RWPE1 (cell line): ENCODE measurements around the gene EMP3.
A peak's percentile ranks its signal among the peaks of the same experiment; 100 is the strongest.

Source experiments
- CTCF ChIA-PET: fragments of 350-600 bp; sonication (Branson Sonifier 250); formaldehyde crosslinking; extraction: SDS; loops from one replicate; lab custom pipeline; 2021; lab: Yijun Ruan, JAX
- POLR2A ChIA-PET: fragments of 400-600 bp; formaldehyde crosslinking; extraction: SDS; loops from one replicate; lab custom pipeline; 2020; ENCODE audit warnings: antibody characterized with exemption; ENCODE audit not compliant: low non-redundant PET; lab: Yijun Ruan, JAX
- DNase-seq: peaks from one replicate; pipeline ENCODE4 v3.0.0; 2012; ENCODE audit warnings: low spot score
- H3K27ac ChIP-seq: fragments of 450-650 bp; 2 replicates; pipeline ENCODE4 v1.5.1; 2017
- CTCF ChIP-seq: fragments of 450-650 bp; conservative IDR thresholded peaks from 2 replicates; pipeline ENCODE4 v1.5.1; 2017; ENCODE audit warnings: low read depth, mild to moderate bottlenecking

The EMP3 gene

DNA sequence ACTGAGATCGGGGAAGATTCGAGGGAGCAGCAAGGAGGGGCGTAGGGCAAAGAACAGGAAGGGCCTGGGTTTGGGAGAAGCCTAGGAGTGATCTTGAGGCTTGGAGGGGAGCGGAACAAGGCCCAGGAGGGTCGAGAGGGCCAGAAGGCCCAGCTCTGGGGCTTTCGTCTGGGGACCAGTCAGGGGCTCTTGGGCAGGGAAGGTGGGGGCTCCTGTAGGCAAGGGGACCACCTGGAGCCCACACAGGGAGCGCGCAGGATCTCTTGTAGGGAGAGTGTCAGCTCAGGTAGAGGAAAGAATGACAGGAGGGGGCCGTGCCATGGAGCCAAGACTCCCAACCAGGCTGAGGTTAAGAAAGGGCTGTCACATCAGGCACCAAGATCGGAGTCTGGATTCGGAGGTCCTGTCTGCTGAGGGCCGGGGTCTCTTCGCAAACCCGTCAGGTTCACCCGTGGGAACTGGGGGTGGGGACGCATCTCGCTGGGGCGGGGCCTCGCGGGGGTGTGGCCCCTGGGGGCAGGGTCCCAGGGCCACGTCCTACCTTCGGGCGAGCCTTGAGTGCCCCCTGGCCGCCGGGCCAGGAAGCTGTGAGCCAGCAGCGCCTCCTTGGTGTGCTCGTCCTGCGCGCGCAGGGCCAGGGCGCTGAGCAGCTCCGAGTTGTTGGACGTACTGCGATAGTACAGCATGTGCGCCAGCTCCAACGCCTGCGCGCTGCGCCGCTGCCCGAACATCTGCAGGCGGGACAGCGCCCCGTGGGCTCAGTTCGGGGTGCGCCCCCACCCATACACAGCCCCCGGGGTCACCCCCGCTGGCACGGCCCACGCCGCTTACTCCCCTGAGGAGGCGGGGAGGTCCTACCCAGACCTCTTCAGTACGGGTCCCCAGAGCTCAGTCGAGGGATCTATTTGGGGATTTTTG is 8.4 kb downstream of the EMP3 start:
- DNase-seq, result peak; percentile 74
- H3K27ac ChIP-seq, result peak overlapping the region; percentile 97
- ChIA-PET POLR2A (interaction anchor here (0.5 kb wide), 1 partner anchor 1578 kb away, joined by 3 read pairs; no protein-coding TSS in a partner anchor), CTCF (interaction anchor here (0.8 to 2.2 kb wide), 4 partner anchors 14 to 57 kb away, joined by 3 to 17 read pairs (median 4); no protein-coding TSS in a partner anchor)
- peak; percentile 75 for TF ChIP-seq CTCF

DNA sequence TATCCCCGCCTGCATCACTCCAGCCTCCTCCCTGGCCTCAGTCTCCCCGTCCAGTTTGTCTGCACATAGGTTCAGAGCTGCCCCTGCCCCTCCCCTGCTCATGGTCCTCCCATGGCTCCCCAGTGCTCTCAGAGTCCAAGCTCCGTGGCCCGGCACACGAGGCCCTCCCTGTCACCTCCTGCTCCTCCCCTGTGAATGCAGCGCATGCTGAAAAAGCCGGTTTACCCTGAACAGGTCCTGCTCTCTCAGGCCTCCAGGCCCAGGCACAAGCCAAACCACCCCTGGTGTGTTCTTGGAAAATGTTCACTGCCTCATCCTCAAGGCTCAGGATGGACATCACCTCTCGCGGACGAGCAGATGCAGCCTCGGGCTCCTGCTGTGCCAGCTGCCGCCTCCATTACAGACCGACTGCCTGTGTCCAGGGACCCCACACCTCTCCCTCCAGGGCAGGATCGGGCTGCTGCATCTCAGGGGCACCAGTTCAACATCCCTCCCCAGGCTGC is 13.0 kb downstream of the EMP3 start:
- ChIA-PET POLR2A (no interaction called here), CTCF (interaction anchor here (0.7 kb wide), 1 partner anchor 31 kb away, joined by 3 read pairs; no protein-coding TSS in a partner anchor)
- no peak for TF ChIP-seq CTCF
- H3K27ac ChIP-seq, result peak overlapping the region; percentile 11; the same call in 1 of the 2 replicates
- DNase-seq, result no peak

DNA sequence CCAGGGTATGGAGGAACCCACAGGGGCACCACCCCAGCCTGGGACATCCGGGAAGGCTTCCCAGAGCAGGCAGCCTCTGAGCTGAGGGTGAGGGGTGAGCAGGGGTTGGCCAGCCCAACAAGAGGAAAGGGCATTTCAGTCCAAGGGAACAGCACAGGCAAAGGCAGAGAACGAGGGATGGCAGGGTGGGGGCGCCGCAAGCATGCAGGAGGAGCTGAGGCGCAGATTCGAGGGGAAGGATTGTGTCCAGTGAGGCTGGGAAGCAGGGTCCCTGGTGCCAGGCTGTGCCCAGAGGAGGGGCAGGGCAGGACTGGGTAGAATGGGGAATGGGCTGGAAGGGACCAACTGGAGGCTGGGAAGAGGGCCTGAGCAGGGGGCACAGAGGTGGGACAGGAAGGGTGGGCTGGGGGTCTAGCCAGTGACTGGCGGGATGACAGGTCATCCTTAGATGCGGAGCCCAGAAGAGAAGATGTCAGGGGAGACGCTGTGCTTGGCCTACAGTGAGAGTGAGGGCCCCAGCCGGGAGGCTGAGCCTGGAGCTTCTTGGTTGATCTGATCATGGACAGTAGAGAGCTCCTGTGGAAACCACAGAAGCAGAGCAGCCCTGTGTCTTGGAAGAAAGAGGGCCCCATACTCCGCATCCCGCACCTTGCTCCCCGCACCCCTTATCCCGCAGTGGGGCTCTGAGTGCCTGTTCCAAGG is 13.6 kb downstream of the EMP3 start:
- CTCF ChIA-PET, result no interaction called here
- POLR2A ChIA-PET, result interaction anchor here (1.0 kb wide), 1 partner anchor 25 kb away, joined by 3 read pairs; the partner anchor contains the start of genes SYNGR4 and TMEM143
- peak overlapping the region; percentile 11; the same call in 1 of the 2 replicates for H3K27ac ChIP-seq

DNA sequence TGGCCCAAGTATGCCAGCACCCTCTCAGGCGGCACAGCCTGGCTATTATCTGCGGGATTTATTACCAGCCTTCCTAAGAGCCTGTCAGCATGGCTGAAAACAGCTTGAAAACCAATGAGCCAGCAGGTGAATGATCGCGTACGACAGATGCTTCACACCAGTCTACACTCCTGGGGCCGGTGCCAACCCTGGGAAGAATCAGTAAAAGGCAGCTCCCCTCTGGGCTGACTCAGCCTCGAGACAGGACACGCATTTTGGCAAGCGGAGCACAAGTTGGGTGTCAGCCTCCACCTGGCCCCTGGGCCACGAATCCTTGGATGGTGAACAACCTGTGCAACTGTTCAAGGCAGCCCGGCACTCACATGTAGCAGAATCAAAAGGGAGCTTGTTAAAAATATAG is 15.6 kb downstream of the EMP3 start:
- peak; percentile 86 for DNase-seq
- CTCF ChIA-PET, result interaction anchor here (0.5 kb wide), 1 partner anchor 13 kb away, joined by 3 read pairs; no protein-coding TSS in a partner anchor
- POLR2A ChIA-PET, result interaction anchor here (0.5 to 0.9 kb wide), 3 partner anchors 19 to 87 kb away, joined by 3 to 8 read pairs (median 4); partner anchors contain the start of genes SYNGR4 and TMEM143
- no peak for TF ChIP-seq CTCF
- H3K27ac ChIP-seq, result peak overlapping the region; percentile 75

More for the DNA sequence above, 13.6 kb downstream of the EMP3 start:
- no peak for DNase-seq
- no peak for TF ChIP-seq CTCF

DNA sequence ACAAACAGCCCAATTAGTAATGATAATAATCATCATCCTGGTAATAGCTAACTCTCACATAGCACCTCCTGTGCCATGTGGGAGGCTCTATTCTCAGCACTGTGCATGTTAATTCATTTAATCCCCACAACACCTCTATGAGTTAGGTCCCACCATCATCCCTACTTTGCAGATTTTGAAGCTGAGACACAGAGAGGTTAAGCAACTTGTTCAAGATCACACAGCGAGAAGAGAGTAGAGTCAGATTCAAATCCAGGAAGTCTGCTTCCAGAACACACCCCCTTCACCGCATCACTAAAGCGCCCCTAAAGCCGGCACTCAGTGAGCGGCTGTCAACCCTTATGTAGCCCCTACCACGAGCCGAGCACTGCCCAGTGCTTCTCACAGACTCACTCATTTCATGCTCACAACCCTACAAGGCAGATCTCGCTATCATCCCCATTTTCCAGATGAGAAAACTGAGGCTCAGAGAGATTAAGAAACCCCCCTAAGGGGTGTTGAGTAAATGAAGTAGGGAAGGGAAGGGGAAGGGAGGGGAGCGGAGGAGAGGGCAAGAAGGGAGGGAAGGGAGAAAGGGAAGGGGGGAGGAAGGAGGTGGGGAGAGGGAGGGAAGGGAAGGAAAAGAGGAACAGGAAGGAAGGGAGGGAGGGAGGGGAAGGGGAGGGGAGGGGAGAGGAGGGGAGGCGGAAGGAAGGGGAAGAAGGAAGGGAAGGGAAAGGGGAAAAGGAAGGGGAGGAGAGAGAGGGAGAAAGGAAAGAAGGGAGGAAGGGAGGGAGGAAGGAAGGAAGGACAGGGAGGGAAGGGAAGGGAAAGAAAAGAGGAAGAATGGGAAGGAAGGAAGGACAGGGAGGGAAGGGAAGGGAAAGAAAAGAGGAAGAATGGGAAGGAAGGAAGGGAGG is 16.4 kb downstream of the EMP3 start:
- no peak for TF ChIP-seq CTCF
- CTCF ChIA-PET, result interaction anchor here (0.5 kb wide), 1 partner anchor 12 kb away, joined by 3 read pairs; no protein-coding TSS in a partner anchor

More for the DNA sequence above, 16.4 kb downstream of the EMP3 start:
- POLR2A ChIA-PET, result interaction anchor here (0.5 to 0.9 kb wide), 2 partner anchors 20 to 86 kb away, joined by 3 to 4 read pairs; a partner anchor contains a TSS
- no peak for DNase-seq
- H3K27ac ChIP-seq, result peak overlapping the region; percentile 75
